HS-27A (cell line): ENCODE measurements around the gene CIB4.

Experiments used
- DNase-seq: peaks from one replicate; pipeline ENCODE4 v3.0.0-alpha.2; 2012; ENCODE audit warnings: low read depth, missing footprints

CIB4 gene

GRCh38 chr2:26621469-26622199, 19.5 kb downstream of the CIB4 start:
- no peak for DNase-seq

- DNase-seq, result no peak
Measured at GRCh38 chr2:26620031-26620605, 21.0 kb downstream of the CIB4 start.

DNA sequence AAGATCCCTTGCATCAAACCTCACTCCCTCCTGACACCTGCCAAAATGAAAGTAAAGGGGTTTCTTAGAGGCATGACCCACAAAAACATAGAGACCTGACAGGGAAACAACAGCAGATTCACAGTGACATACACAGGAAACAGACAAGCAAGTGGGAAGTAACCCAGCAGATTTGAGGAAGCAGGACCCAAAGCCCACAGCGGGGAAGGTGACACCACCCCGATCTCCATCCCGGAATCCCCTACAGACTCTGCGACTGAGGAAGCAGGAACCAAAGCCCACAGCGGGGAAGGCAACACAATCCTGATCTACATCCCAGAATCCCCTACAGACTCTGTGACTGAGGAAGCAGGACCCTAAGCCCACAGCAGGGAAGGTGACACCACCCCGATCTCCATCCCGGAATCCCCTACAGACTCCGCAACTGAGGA, 21.6 kb downstream of the CIB4 start:
- DNase-seq, result no peak

- no peak for DNase-seq
Measured at GRCh38 chr2:26619096-26619495, 22.1 kb downstream of the CIB4 start.

- DNase-seq, result no peak
Measured at GRCh38 chr2:26618611-26619010, 22.6 kb downstream of the CIB4 start.

GRCh38 chr2:26617588-26618083, 23.5 kb downstream of the CIB4 start:
- no peak for DNase-seq

DNA sequence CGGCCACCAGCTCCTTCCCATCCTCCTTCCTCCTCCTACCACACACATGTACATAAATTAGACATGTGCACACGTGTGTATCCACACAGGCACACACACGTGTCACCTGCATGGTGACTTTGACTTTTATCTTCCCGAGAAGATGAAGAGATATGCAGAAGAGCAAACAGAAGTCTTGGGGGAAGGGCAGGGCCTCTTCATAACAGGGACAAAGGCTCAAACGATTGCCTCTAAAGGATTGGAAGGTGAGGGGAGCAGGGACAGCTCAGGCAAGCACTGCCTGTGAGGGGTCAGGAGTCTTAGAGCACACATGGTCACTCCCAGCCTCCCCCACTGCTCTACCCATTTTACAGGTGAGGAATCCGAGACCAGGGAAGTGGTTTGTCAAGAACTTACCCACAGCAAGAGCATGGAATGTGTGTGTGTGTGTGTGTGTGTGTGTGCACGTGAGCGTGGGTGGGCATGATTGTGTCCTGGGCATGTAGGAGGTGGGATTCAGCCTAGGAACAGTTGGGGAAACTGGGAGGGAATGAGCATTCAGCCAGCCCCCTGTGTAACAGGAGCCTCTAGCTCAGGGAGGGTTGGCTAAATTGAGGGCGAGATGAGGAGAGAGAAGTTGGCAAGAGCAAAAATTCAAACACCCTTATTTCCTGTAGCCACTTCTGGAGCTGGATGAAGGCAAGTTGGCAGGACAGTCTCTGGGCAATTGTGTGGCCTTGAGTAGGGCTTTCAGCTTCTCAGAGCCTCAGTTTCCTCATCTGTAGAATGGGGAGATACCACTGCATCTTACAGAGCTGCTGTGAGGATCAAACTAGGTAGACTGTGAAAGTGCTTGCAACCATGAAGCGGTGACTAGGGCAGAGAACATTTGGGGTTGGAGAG, 24.2 kb downstream of the CIB4 start:
- no peak for DNase-seq

- DNase-seq, result no peak
Measured at GRCh38 chr2:26615860-26616705, 25.1 kb downstream of the CIB4 start.

DNA sequence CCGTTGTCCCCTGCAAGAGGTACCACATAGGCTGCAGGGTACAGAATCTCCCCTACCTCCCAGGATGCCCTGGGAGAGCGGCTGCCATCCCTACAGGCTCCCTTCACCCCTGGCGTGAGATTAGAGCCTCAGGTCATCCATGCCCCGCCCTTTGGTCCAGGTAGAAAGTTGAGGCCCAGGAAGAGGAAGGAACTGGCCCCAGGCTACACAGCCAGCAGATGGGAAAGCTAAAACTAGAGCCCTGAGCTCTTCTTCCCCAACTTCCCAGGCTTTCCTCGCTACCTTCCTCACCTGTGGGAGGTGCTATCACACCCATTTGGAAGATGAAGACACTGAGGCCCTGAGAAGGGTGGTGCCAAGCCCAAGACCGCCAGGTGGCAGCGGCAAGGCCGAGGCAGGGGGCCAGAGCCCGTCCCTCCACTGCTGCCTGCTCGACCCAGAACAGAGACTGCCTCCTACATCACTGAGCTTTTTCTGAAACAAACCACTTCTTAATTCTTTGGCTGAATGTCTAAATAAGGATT, 25.8 kb downstream of the CIB4 start:
- no peak for DNase-seq

DNA sequence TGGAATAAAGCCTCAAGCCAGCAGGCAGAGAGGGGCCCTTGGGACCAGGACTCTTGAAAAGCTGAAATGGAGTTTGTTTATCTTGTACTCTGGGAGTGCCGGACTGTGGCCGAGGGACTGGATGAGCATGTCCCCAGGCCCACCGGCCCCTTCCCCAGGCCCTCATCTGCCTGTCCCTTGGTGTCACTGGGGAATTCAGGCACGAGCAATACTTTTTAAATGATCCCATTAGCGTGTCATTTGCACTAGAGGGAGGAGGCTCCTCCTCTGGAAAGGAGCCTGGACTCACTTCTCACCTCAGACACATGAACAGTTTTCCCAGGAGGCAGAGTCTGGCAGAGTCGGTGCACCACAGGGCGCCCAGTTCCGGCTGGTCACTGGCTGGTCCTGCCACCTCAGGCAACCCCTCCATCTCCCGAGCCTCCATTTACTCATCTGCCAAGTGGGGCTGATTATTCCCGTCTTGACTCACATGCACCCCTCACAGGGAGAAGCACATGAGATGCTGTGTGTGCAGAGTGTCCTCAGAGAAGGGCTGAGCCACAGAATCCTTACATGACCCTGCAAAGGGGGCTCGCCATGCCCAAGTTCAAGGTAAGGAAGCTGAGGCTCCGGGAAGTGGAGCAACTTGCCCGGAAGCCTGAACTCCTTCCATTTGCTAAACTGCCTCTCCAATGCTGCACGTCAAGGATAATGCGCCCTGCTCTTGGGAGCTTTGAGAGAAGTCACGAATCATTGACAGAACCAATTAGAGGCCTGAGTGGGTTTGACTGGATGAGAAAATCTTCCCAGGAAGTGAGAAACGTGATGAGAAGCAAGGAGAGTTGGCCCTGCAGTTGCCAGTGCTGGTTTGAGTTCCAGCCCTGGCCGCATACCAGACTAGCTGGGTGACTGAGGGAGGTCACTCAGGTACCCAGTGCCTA, 26.7 kb downstream of the CIB4 start:
- no peak for DNase-seq

- DNase-seq, result no peak
Measured at GRCh38 chr2:26613241-26614215, 27.6 kb downstream of the CIB4 start.

- DNase-seq, result no peak
Measured at GRCh38 chr2:26612522-26613240, 28.5 kb downstream of the CIB4 start.

DNA sequence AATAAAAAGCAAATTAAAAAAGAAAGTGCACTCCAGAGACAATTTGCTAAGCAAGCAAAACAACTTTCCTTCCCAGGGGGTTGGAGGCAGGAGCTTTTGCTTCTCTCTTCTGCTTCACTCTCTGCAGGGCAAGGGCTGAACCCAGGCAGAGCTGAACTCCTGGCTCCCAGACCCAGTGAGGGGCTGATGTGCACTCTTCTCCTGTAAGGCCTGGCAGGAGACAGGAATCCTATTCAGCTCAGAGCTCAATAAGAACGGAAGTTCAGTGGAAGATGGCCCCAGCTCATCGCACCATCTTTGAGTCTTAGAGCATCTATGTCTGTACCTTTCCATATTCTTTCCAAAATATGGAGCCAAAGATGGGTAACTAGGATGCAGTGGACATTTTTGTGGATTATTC, 29.1 kb downstream of the CIB4 start:
- DNase-seq, result no peak

GRCh38 chr2:26610504-26611335, 30.4 kb downstream of the CIB4 start:
- DNase-seq, result no peak

GRCh38 chr2:26609839-26610277, 31.3 kb downstream of the CIB4 start:
- no peak for DNase-seq

DNA sequence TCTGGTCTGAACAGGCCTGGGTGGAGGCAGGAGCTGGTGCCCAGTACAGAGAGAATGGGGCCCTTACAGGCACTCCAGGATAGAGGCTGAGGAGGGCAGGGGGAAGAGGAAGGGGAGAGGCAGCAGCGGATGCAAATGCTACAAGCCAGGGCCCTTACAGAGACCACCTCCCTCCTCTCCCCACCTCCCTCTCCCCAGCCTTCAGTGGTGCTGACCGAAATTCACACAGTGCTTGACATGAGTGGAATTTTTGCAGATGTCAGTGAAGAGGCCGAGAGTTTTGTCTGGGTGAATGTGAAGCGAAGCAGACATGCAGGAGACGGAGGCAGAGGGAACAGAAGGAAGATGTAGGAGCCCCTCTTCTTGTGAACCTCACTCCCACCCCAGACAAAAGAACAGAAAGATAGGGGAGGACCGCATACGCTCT, 31.9 kb downstream of the CIB4 start:
- no peak for DNase-seq

- DNase-seq, result no peak
Measured at GRCh38 chr2:26608557-26608956, 32.6 kb downstream of the CIB4 start.

- DNase-seq, result no peak
Measured at GRCh38 chr2:26607698-26608097, 33.5 kb downstream of the CIB4 start.
